K562 (cell line): ENCODE data around the gene GLRX2. TPM values are rescaled to one million over a fixed set of nuclear protein-coding genes. Genes with fewer than 3 reads are reported as not detected.

Experiments used
- ATF3 ChIP-seq, 2 experiments: fragments of 450-650 bp in 1 of 2; sonication (generic) in 1 of 2; formaldehyde crosslinking in 1 of 2; IDR thresholded peaks in 1 of 2; conservative IDR thresholded peaks in 1 of 2; 2 replicates each; pipeline versions ENCODE4 v1.6.1 to v1.8.1; 2016 to 2023; ENCODE audit warnings: mild to moderate bottlenecking in 2 of 2, moderate library complexity in 2 of 2, inconsistent platforms in 1 of 2, missing genetic modification reagents in 1 of 2
- COPS2 ChIP-seq: fragments of 450-650 bp; conservative IDR thresholded peaks from 2 replicates; pipeline ENCODE4 v1.6.1; 2016; ENCODE audit warnings: mild to moderate bottlenecking, moderate library complexity
- CTBP1 ChIP-seq: fragments of 450-650 bp; IDR thresholded peaks from 2 replicates; pipeline ENCODE4 v1.6.1; 2016; ENCODE audit warnings: borderline replicate concordance
- HDAC8 ChIP-seq: fragments of 450-650 bp; IDR thresholded peaks from 2 replicates; pipeline ENCODE4 v1.6.1; 2016; ENCODE audit warnings: mild to moderate bottlenecking, missing genetic modification characterization, moderate library complexity, missing compliant biosample characterization
- HNRNPH1 ChIP-seq: fragments of 200-400 bp; formaldehyde crosslinking; optimal IDR thresholded peaks from 2 replicates; pipeline ENCODE3; 2017; ENCODE audit warnings: low read depth, mild to moderate bottlenecking, low read length, moderate library complexity
- MAZ ChIP-seq, 2 experiments: fragments of 450-650 bp in 1 of 2; sonication (generic) in 1 of 2; formaldehyde crosslinking; IDR thresholded peaks in 1 of 2; conservative IDR thresholded peaks in 1 of 2; 2 replicates each; pipeline versions ENCODE4 v1.4.0 to v1.5.0; 2020; ENCODE audit warnings: mild to moderate bottlenecking in 1 of 2, missing genetic modification reagents in 1 of 2
- MCM3 ChIP-seq: fragments of 450-650 bp; IDR thresholded peaks from 2 replicates; pipeline ENCODE4 v1.6.1; 2016
- PKNOX1 ChIP-seq: fragments of 450-650 bp; IDR thresholded peaks from 2 replicates; pipeline ENCODE4 v1.6.1; 2016
- SFPQ ChIP-seq: fragments of 200-400 bp; formaldehyde crosslinking; IDR thresholded peaks from 2 replicates; pipeline ENCODE4 v1.6.1; 2017; ENCODE audit warnings: mild to moderate bottlenecking, low read depth, low read length, moderate library complexity
- SMAD1 ChIP-seq: fragments of 150-350 bp; IDR thresholded peaks from 2 replicates; pipeline ENCODE4 v1.6.1; 2014; ENCODE audit warnings: low read length, low read depth; ENCODE audit not compliant: partially characterized antibody
- SMAD3 ChIP-seq: fragments of 450-650 bp; formaldehyde crosslinking; conservative IDR thresholded peaks from 2 replicates; pipeline ENCODE4 v1.4.0; 2020; ENCODE audit warnings: mild to moderate bottlenecking
- TSHZ1 ChIP-seq: fragments of 250-450 bp; sonication (Bioruptor Pico); IDR thresholded peaks from 2 replicates; pipeline ENCODE4 v1.4.0; 2020; ENCODE audit warnings: mild to moderate bottlenecking, moderate library complexity
- XRCC5 ChIP-seq: fragments of 200-400 bp; formaldehyde crosslinking; IDR thresholded peaks from 2 replicates; pipeline ENCODE4 v1.6.1; 2017; ENCODE audit warnings: low read depth, mild to moderate bottlenecking, low read length
- ZC3H8 ChIP-seq: fragments of 450-650 bp; IDR thresholded peaks from 2 replicates; pipeline ENCODE4 v1.6.1; 2017
- ZNF224 ChIP-seq: sonication (generic); formaldehyde crosslinking; IDR thresholded peaks from 2 replicates; pipeline ENCODE4 v1.8.0; 2022; ENCODE audit warnings: mild to moderate bottlenecking, missing genetic modification reagents
- ZNF41 ChIP-seq: fragments of 250-450 bp; sonication (Bioruptor Pico); conservative IDR thresholded peaks from 2 replicates; pipeline ENCODE4 v1.4.0; 2020; ENCODE audit warnings: mild to moderate bottlenecking
- ZNF644 ChIP-seq: fragments of 200-800 bp; sonication (Bioruptor generic); IDR thresholded peaks from 2 replicates; pipeline ENCODE4 v1.6.1; 2016; ENCODE audit warnings: low read depth, missing genetic modification characterization, missing compliant biosample characterization
- ZNF75A ChIP-seq: fragments of 450-650 bp; formaldehyde crosslinking; IDR thresholded peaks from 2 replicates; pipeline ENCODE4 v1.4.0; 2020; ENCODE audit warnings: mild to moderate bottlenecking
- ZNF780A ChIP-seq: fragments of 250-450 bp; sonication (Bioruptor Pico); IDR thresholded peaks from 2 replicates; pipeline ENCODE4 v1.5.0; 2021; ENCODE audit warnings: mild to moderate bottlenecking
- ZNF830 ChIP-seq: fragments of 250-450 bp; sonication (Bioruptor Pico); IDR thresholded peaks from 2 replicates; pipeline ENCODE4 v1.5.0; 2021; ENCODE audit warnings: mild to moderate bottlenecking
- polyA plus RNA-seq, 8 experiments: library from polyadenylated mRNA; depleted of rRNA in 4 of 8; stranded (reverse) in 5 of 8; unstranded in 3 of 8; fragments of >200 nt; fragmentation: Nextera tagmentation in 2 of 8; fragmentation: Illumina TruSeq in 1 of 8; extraction: Ambion mirVana in 2 of 8; extraction: Trizol in 1 of 8; gene quantifications; 2 replicates each; pipeline versions ENCODE4 v1.2.1 to v1.2.3, GENCODE V29; 2011 to 2014; ENCODE audit warnings: inconsistent platforms in 1 of 8, missing spikeins in 1 of 8
- total RNA-seq, 7 experiments: library from RNA; depleted of rRNA in 6 of 7; stranded (reverse); fragments of >200 nt in 6 of 7; fragmentation: Illumina TruSeq in 2 of 7; extraction: Trizol in 2 of 7; gene quantifications; 2 replicates each; pipeline versions ENCODE4 v1.2.1 to v1.2.3, GENCODE V29; 2011 to 2021; ENCODE audit warnings: low replicate concordance in 1 of 7
- TF ChIP-seq, protein P1 (sequence below): fragments of 450-650 bp; conservative IDR thresholded peaks from 2 replicates; pipeline ENCODE4 v1.6.1; 2016; ENCODE audit warnings: missing genetic modification characterization, low read depth, mild to moderate bottlenecking, missing compliant biosample characterization, moderate library complexity

GLRX2 gene
- total and polyA plus RNA-seq, 9 of the 15 experiments (the other 6 are each of a cell fraction or from before 2014, with no cell fraction given) = 13.3 to 82.6 (median 55.1) TPM

DNA sequence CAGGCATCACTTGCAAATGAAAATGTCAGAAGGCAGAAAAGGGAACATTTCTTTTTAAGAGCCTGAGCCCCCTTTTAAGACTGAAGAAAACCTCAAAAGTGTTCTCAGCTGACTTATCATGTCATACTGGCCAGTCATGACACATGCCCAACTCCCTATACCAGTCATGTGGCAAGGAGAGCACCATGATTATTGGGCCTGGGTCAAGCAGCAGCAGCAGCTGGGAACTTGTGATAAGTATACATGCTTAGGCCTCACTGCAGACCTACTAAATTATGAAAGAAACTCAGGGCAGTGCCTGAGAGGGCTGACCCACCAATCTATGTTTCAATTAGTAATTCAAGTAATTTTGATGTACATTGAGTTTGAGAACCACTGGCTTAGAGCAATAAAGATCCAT lies 37.2 kb downstream of the GLRX2 start (continued):
- TF ChIP-seq TSHZ1 (CRISPR knock-in tag) (no peak), XRCC5 (no peak), MCM3 (no peak), PKNOX1 (0 out of 2 replicates have a peak, but pooled peaks have one; percentile 16), ZNF224 (CRISPR knock-in tag) (no peak), ZNF830 (CRISPR knock-in tag) (no peak), CTBP1 (no peak), MAZ (CRISPR knock-in tag; conservative IDR thresholded peaks at IDR 0.05 in 1 of 2, IDR thresholded peaks at IDR 0.05 in 1 of 2) (0 out of 4 replicates have a peak, but pooled peaks of 1 of the 2 experiments have one; percentile 39), ZC3H8 (no peak), ZNF41 (no peak), SMAD3 (0 out of 2 replicates have a peak, but pooled peaks have one; percentile 49), ATF3 (IDR thresholded peaks at IDR 0.05) (0 out of 2 replicates have a peak, but pooled peaks have one; percentile 33), ATF3 (CRISPR knock-in tag; conservative IDR thresholded peaks at IDR 0.05) (no peak), HDAC8 (no peak), HNRNPH1 (no peak), SFPQ (no peak), ZNF780A (CRISPR knock-in tag) (no peak), COPS2 (no peak), SMAD1 (no peak), ZNF75A (CRISPR knock-in tag) (no peak), ZNF644 (tag) (0 out of 2 replicates have a peak, but pooled peaks have one; percentile 11)
- TF ChIP-seq, protein P1, sequence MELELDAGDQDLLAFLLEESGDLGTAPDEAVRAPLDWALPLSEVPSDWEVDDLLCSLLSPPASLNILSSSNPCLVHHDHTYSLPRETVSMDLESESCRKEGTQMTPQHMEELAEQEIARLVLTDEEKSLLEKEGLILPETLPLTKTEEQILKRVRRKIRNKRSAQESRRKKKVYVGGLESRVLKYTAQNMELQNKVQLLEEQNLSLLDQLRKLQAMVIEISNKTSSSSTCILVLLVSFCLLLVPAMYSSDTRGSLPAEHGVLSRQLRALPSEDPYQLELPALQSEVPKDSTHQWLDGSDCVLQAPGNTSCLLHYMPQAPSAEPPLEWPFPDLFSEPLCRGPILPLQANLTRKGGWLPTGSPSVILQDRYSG = peak; percentile 66
